HG02885 (cell line): ENCODE data around the gene DTX3L.

Source experiments
- ATAC-seq: cut with Tn5 transposase; IDR thresholded peaks from one replicate; pipeline ENCODE4 v1.9.1; 2021; ENCODE audit warnings: mild to moderate bottlenecking; ENCODE audit not compliant: unreplicated experiment, poor library complexity

The DTX3L gene

DNA sequence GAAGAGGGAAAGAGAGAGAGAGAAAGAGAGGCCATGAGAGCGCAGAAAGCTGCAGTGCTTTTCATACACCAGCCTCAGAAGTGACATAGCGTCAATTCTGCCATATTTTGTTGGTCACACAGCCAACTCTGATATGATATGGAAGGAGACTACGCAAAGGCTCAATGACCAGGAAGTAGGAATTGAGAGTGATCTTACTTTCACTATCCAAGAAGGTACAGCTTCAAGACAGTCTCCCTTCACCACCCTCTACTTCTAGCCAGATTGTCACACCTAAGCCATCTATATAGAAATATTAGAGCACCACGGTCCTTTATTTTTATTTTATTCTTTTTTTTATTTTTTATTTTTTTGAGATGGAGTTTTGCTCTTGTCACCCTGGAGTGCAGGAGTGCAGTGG is 34.4 kb downstream of the DTX3L start:
- ATAC-seq, result no peak

GRCh38 chr3:122602011-122602710 is 38.0 kb downstream of the DTX3L start:
- no peak for ATAC-seq

- no peak for ATAC-seq
Measured at GRCh38 chr3:122603056-122603455, 38.9 kb downstream of the DTX3L start.

- ATAC-seq, result no peak
Measured at GRCh38 chr3:122606330-122606729, 42.2 kb downstream of the DTX3L start.

DNA sequence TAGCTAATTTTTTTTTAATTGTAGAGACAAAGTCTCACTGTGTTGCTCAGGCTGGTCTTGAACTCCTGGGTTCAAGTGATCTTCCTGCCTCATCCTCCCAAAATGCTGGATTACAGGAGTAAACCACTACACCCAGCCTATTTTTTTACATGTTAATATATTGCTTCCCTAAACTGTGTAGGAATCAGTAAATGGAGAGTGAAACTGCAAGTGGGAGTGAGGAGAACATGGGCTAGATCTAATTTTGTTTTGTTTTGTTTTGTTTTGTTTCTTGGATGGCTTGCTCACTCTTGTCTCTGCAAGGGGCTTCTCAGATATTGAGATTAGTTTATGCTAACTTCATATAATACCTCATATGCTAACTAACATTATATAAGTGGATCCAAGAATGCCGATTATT is 44.8 kb downstream of the DTX3L start:
- ATAC-seq, result no peak

GRCh38 chr3:122609798-122610559 is 45.8 kb downstream of the DTX3L start:
- peak; percentile 96 for ATAC-seq

- ATAC-seq, result no peak
Measured at GRCh38 chr3:122612696-122613095, 48.6 kb downstream of the DTX3L start.

GRCh38 chr3:122615303-122615702 is 51.2 kb downstream of the DTX3L start:
- no peak for ATAC-seq

- ATAC-seq, result no peak
Measured at GRCh38 chr3:122618614-122619013, 54.5 kb downstream of the DTX3L start.

- no peak for ATAC-seq
Measured at GRCh38 chr3:122619040-122619439, 54.9 kb downstream of the DTX3L start.

DNA sequence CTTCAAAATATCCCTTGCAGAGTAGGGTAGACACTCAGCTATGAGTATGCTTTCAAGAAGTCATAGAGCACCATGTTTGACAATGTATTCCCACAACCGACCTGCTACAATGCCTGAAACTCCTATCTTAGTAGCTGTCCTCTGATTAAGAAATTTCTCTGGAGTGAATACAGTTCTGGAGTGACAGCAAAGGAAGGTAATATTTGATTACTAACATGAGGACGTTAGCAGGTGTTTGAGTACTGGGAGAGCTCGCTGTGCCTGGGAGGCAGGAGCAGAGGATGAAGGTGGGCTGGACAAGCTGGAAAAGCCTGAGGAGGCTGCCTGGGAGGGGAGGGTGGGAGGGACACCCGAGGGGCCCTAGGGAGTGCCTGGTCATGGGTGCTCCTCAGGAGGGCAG is 56.3 kb downstream of the DTX3L start:
- no peak for ATAC-seq

DNA sequence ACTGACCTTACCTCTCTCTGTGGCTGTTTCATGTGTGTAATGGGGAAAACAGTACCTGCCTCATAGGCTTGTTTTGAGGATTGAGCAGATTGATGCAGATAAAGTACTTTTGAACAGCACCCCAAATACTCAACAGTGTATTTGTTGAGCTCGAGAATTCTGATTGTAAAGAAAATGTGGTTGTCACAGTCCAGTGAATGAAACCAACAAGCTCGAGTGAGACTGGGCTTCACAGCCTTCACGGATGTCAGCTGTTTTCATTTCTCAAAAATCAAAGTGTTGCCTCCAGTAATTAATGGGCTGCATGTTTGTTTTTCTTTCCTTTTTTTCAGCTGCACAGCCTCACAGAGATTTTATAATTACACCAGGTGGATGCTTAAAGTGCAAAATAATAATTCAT is 57.0 kb downstream of the DTX3L start:
- ATAC-seq, result peak; percentile 59

GRCh38 chr3:122623031-122623829 is 59.1 kb downstream of the DTX3L start:
- no peak for ATAC-seq
